Coronary artery (tissue), 2 donors: ENCODE results near the gene PACSIN2.
A peak's percentile ranks its signal among the peaks of the same experiment; 100 is the strongest.
"Not testable (repeated sequence)": the region's sequence is repeated elsewhere in the genome, so short reads cannot be mapped to it uniquely, and the experiment has no call there.

Source experiments
- DNase-seq: peaks from one replicate; pipeline ENCODE4 v3.0.0-alpha.2; 2017; ENCODE audit warnings: low spot score
- H3K27ac ChIP-seq, 2 donors: fragments of 200-600 bp; sonication (generic); one replicate each; pipeline ENCODE4 v1.5.1; 2016 to 2019
- H3K4me3 ChIP-seq: fragments of 200-600 bp; sonication (generic); 2 replicates; pipeline ENCODE4 v1.5.1; 2016; ENCODE audit warnings: mild to moderate bottlenecking, moderate library complexity
- TF ChIP-seq, protein P1 (sequence below): fragments of 200-600 bp; sonication (generic); IDR thresholded peaks from one replicate; pipeline ENCODE4 v1.5.1; 2019; ENCODE audit warnings: antibody characterized with exemption

Gene PACSIN2

DNA sequence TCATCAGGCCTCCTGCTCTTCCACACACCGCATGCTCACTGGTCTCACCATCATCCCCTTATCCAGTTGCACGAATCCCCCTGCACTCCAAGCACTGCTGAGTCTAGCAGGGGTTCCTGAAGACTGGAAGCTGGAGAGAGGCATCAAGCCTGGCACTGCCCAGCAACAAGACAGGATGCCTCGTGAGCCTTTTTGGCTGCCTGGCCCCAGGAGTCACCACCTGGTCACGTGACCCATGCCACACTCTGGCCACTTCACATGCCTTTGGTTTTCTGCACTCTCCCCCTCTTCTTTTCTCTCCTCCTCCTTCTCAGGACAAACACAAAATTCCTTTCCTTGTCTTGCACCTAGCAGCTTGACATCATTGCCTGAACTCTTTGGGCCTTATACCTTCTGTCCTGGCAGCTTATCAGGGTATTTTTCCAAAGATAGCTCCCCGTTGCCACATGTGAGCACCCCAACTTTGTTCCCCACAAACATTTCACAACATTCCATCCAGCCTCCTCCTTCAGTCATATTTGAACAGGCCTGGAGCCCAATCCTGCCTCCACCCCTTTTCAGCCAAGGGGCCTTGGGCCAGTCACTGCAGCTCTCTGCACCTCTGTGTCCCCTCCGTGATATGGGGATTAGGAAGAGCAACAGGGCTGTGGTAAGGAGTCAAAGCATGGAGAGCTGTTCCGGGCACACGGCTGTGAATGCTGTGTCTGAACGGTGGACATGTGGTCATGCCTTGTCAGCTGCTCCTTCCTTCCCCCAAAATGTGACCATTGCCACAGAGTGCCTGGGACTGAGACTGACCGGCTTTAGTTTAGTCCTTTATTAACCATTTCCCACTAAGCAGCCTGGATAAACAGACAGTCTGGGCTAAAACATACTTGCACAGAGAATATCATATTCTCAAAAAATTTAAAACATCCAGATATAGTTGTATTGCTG lies 2.8 kb upstream of the PACSIN2 start:
- no peak overlapping the region for H3K27ac ChIP-seq
- TF ChIP-seq, protein P1, sequence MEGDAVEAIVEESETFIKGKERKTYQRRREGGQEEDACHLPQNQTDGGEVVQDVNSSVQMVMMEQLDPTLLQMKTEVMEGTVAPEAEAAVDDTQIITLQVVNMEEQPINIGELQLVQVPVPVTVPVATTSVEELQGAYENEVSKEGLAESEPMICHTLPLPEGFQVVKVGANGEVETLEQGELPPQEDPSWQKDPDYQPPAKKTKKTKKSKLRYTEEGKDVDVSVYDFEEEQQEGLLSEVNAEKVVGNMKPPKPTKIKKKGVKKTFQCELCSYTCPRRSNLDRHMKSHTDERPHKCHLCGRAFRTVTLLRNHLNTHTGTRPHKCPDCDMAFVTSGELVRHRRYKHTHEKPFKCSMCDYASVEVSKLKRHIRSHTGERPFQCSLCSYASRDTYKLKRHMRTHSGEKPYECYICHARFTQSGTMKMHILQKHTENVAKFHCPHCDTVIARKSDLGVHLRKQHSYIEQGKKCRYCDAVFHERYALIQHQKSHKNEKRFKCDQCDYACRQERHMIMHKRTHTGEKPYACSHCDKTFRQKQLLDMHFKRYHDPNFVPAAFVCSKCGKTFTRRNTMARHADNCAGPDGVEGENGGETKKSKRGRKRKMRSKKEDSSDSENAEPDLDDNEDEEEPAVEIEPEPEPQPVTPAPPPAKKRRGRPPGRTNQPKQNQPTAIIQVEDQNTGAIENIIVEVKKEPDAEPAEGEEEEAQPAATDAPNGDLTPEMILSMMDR = no peak
- H3K4me3 ChIP-seq = no peak overlapping the region
- no peak for DNase-seq

DNA sequence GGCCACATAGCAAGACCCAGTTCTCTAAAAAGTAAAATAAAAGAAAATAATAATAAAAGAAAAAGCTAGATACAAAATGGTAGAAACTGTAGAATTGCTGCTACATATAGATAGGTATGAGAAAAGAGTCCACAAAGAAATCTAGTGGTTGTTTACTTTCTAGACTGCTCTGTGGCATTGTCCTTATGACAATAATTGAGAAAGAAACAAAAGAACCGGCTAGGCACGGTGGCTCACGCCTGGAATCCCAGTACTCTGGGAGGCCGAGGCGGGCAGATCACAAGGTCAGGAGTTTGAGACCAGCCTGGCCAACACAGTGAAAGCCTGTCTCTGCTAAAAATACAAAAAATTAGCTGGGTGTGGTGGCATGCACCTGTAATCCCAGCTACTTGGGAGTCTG lies 1.2 kb upstream of the PACSIN2 start:
- not testable (repeated sequence) for DNase-seq, H3K27ac ChIP-seq, H3K4me3 ChIP-seq

DNA sequence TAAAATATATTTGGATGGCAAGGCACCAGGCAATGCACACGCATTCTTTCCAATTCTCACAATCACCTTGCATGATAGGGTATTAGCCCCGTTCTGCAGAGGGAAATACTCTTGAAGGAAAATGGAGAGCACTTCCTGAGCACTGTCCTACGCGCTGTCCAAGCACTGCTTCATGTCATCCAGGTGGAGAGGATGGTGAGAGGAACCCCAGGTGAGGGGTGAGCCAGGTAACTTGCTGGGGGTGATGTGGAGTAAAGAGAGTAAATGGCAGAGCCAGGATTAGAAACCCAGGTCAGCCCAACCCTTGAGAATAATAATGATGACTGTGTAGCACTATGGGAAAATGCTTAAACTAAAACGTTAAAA lies 711 bp upstream of the PACSIN2 start:
- TF ChIP-seq, protein P1 = no peak
- H3K4me3 ChIP-seq = peak overlapping the region; percentile 86
- no peak for DNase-seq
- peak overlapping the region in 1 of 2 donors; percentile 93 for H3K27ac ChIP-seq

DNA sequence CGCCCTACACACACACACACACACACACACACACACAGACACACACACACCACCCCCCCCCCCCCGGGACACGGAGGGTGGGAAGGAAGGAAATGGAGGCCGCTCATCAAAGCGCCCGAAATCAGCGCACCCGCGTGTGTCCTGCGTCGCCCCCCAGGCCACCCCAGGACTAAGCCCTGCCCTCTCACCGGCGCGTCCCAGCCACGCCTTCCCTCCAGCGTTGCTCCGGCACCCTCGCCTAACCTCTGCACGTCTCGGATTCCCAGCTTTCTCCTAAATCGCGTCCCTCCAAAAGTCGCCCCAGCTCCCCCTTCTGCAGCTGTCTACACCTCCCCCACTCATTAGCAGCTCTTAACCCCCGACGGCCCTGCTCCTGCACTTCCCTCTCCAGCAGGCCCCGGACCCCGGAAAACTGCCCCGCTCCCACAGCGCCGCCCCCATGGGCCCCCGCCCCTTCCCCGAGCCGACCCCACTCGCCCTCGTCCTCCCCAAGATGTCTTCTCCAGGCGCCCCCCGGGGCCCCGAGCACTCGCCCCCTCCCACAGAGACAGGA lies 557 bp downstream of the PACSIN2 start:
- Histone ChIP-seq H3K4me3 (peak overlapping the region; percentile 86), H3K27ac (peak overlapping the region; percentile 21 to 93)
- TF ChIP-seq, protein P1 = no peak
- no peak for DNase-seq

DNA sequence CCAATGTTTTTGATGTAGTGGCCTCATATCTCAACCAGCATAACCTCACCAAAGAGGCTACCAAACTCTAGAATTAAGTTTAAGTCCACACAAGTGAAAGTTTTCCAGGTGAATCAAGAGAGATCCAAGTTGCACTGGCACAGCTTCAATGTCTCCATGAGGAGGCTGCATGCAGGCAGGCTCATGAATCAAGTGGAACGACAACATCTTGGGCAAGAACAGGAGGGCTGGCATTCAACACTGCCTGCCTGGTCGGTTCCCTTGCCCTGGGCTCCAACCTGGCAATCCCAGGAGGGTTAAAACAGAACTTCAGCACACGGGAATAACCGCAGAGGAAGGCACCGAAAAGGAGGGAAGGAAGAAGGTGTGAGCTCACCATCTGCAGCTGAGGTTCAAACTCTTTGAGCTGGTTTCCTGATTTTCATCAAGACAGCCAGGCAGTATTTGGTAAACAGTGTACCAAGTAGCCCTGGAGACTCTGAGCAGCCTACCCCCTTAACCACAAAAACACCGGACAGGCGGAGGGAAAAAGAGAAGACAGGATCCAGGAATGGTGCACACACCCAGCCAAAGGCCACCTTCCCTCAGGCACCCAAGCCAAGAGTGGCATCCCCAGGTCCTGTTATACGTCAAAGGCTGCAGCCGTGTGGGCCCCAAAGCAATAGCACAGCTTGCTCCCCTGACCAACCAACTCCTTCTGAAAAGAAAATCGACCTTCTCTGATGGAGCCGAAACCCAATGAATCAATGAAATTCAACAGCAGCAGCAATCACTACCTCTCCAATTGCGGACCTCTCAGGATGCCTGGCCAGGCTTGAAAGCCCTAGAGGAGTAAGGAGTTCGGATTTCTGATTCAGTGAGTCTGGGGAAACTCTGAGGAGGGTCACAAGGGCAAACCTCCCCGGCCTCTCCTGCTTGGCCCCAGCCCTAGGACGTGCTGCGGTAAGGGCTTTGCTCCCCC lies 1.3 kb downstream of the PACSIN2 start:
- peak overlapping the region; percentile 86 for H3K4me3 ChIP-seq
- peak overlapping the region in 1 of 2 donors; percentile 93 for H3K27ac ChIP-seq
- DNase-seq = no peak
- TF ChIP-seq, protein P1 = no peak

DNA sequence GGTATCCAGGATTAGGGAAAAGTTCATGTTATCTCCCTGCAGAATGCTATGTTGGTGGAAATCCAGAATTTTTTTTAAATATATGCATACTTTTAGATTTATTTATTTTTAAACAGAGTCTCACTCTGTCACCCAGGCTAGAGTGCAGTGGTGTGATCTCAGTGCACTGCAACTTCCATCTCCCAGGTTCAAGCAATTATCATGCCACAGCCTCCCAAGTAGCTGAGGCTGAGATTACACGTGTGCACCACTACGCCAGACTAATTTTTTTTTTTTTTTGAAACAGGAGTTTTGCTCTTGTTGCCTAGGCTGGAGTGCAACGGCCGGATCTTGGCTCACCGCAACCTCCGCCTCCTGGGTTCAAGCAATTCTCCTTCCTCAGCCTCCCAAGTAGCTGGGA lies 2.6 kb downstream of the PACSIN2 start:
- TF ChIP-seq, protein P1 = no peak
- no peak for DNase-seq
- H3K4me3 ChIP-seq = no peak overlapping the region
- no peak overlapping the region for H3K27ac ChIP-seq

DNA sequence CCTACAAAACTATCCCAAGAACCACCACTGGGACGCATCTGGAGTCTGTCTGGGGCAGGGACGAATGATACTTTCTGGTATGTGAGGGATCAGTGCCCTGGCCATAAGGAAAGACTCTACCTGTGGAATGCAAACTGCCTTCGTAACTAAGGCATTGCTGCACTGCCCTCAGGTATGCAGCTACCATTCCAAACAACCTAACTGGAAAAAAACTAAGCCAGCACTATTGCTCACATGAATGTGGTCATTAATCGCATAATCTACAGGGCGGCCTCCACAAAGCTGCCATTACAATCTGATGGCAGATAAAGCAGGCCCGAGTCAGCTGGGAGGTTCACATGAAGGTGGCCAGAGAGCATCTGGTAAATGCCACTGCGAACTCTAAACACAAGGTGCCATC lies 3.9 kb downstream of the PACSIN2 start:
- no peak for DNase-seq
- TF ChIP-seq, protein P1 = no peak

More for the DNA sequence above, 3.9 kb downstream of the PACSIN2 start:
- H3K27ac ChIP-seq = no peak overlapping the region
- H3K4me3 ChIP-seq = no peak overlapping the region
